MM.1S (cell line): Measurements from ENCODE around the gene TMTC3.

Experiments used
- CTCF ChIP-seq: fragments of 300-600 bp; sonication (generic); IDR thresholded peaks from 2 replicates; pipeline ENCODE4 v1.5.1; 2016; ENCODE audit warnings: antibody characterized with exemption, low read length, mixed read lengths
- EZH2phosphoT487 ChIP-seq: fragments of 300-600 bp; sonication (generic); IDR thresholded peaks from 2 replicates; pipeline ENCODE4 v1.6.1; 2018; ENCODE audit warnings: antibody characterized with exemption, low read length

GRCh38 chr12:88093573-88093972, 48.5 kb upstream of the TMTC3 start:
- TF ChIP-seq EZH2phosphoT487: no peak
- no peak for TF ChIP-seq CTCF
